AML-193 (cell line): ENCODE measurements around the gene NT5C1B.

Experiments
- DNase-seq, 2 experiments: peaks; one replicate each; lab custom pipeline; 2025; lab: John Stamatoyannopoulos, UW

NT5C1B gene

GRCh38 chr2:18514526-18515461, 74.6 kb downstream of the NT5C1B start:
- no peak for DNase-seq
